Activated T-cell treated with anti-CD3 and anti-CD28 coated beads, Interleukin-2, amount 50 U/mL, for 4 hours (primary cell): ENCODE measurements around the gene CNR1. TPM values are rescaled to one million over a fixed set of nuclear protein-coding genes. Genes with fewer than 3 reads are reported as not detected.

Experiments
- ATAC-seq, 2 donors: fragments of 200-7000 bp; cut with Tn5 transposase; one replicate each; pipeline ENCODE4 v1.10.0; 2021
- DNase-seq: peaks from one replicate; pipeline ENCODE4 v3.0.0-alpha.2; 2020
- H3K27me3 Mint-ChIP-seq: one replicate; pipeline ENCODE4 v1.8.0; 2021; ENCODE audit warnings: low read depth, mixed read lengths
- H3K36me3 Mint-ChIP-seq: one replicate; pipeline ENCODE4 v1.8.0; 2022; ENCODE audit warnings: mixed read lengths; ENCODE audit not compliant: insufficient read depth
- H3K4me1 Mint-ChIP-seq: one replicate; pipeline ENCODE4 v1.8.0; 2021; ENCODE audit warnings: low read depth, mixed read lengths
- H3K4me3 Mint-ChIP-seq: one replicate; pipeline ENCODE4 v1.8.0; 2021; ENCODE audit warnings: mild to moderate bottlenecking, moderate library complexity, mixed read lengths
- H3K9me3 Mint-ChIP-seq: one replicate; pipeline ENCODE4 v1.8.0; 2021; ENCODE audit warnings: mixed read lengths
- total RNA-seq, 3 donors: library from RNA; stranded (reverse); gene quantifications; one replicate each; pipeline ENCODE4 v1.2.1, GENCODE V29; 2021

The CNR1 gene
- total RNA-seq, 3 donors from 2014 or later = 0.10 to 0.63 (median 0.16) TPM

DNA sequence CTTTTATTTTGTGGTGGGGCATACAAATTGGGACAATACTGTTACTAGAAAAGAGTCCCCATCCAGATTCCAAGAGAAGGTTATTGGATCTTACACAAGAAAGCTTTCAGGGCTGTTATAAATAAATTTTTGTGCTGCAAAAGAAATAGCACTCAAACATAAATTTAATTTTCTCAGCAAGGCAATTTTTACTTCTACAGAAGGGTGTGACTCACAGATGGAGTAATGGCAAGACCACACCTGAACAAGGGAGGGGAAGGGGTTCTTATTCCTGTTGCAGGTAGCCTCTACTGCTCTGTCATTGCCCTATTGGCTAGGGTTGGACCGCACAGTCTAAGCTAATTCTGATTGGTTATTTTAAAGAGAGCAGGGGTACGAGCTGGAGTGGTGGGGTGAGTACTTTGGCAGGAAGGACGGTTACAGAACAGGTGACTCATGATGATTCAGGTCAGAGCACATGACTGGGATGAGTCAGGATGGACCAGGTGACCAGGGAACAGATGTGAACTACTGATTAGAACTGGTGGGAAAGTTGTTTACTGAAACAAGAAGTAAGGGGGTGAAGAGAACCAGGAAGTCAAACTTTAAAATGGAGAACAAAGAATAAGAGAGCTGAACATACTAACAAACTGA lies 41.1 kb downstream of the CNR1 start:
- no peaks in the 10 kb centered on the region for H3K36me3 Mint-ChIP-seq
- ATAC-seq (peak in 1 of 2 donors; percentile 43), DNase-seq (no peak)
- H3K4me3 Mint-ChIP-seq = no peak overlapping the region
- no peaks in the 10 kb centered on the region for H3K4me1 Mint-ChIP-seq
- H3K27me3 Mint-ChIP-seq = peaks cover 5% of the 10 kb centered on the region
- H3K9me3 Mint-ChIP-seq = peaks cover 12% of the 10 kb centered on the region

DNA sequence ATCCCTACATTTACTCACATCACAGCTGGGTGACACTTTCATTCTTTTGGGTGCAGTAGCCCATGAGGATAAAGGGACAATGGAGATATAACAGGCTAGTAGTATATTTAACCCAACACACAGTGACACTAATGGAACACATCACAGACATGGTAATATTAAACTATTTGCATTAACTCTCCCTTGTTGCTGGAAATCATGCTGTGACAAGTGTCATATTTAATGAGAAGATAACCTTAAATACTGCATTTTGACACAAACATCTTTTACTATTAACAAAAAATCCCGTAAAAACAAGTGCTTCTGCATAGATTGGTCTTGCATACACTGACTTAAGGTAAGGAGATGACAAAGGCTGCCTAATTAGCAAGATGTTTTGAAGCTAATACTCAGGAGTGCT lies 45.5 kb downstream of the CNR1 start:
- Mint-ChIP-seq H3K36me3 (no peaks in the 10 kb centered on the region), H3K4me3 (no peak overlapping the region), H3K4me1 (no peaks in the 10 kb centered on the region), H3K9me3 (peaks cover 8% of the 10 kb centered on the region), H3K27me3 (peaks cover 14% of the 10 kb centered on the region)
- DNase-seq (no peak), ATAC-seq (no peak)

DNA sequence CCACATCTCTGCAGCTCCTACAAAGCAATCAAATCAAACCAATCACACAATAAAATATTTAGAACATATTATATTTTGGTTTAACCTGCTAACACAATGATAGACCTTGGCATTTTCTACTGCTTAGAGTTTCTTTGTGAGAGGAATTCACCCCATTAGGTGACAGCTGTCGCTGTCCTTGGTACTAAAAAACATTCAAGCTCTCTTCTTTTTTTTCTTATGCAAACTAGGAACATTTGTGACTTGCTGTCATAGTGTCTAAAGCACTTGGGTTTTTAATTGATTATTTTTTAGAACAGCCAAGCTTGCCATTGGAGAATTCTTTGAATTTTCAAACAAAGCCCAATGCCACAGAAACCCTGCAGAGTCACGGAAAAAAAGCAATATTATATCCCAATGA lies 46.4 kb downstream of the CNR1 start:
- H3K4me3 Mint-ChIP-seq = no peak overlapping the region
- no peak for ATAC-seq
- no peaks in the 10 kb centered on the region for H3K4me1 Mint-ChIP-seq
- no peaks in the 10 kb centered on the region for H3K36me3 Mint-ChIP-seq
- no peak for DNase-seq
- H3K27me3 Mint-ChIP-seq = peaks cover 18% of the 10 kb centered on the region
- H3K9me3 Mint-ChIP-seq = peaks cover 3% of the 10 kb centered on the region

DNA sequence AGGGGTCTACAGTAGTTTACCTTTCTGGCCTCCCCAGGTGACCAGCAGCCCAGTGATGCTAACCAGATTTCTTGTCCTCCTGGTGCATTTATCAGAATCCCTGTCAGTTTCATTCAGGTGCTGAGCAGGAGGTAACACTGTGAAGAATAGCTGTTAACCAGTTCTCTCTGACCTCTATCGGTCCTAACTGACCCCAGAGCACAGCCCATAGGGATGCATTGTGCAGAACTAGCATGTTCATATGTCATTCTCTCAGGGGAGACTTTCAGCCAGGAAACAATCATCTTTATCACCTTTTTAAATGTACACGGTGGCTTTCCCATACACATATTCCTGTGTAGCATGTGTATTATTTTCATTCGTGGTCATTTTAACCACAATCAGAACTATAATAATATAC lies 49.9 kb downstream of the CNR1 start:
- Mint-ChIP-seq H3K4me1 (no peaks in the 10 kb centered on the region), H3K27me3 (peaks cover 25% of the 10 kb centered on the region), H3K9me3 (no peaks in the 10 kb centered on the region), H3K4me3 (no peak overlapping the region), H3K36me3 (no peaks in the 10 kb centered on the region)
- ATAC-seq = no peak
- no peak for DNase-seq

DNA sequence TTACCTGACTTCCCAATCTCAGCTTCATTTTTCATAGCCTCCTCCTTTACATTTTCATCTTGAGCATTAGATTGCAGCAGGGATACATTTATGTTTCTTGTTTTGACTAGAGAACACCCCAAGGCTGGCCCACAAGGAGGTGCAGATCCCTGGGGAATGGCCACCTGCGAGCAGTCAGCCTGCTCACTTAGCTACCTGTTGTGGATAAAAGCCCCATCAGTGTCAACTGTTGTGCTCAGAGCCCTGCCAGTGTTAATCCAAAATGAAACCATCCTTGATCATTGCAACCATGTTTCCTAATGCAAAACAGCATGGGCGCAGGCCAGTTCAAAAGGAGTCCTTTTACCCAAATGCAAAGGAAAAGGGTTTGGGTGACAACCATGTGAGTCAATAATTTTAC lies 50.8 kb downstream of the CNR1 start:
- Mint-ChIP-seq H3K4me3 (no peak overlapping the region), H3K27me3 (peaks cover 25% of the 10 kb centered on the region), H3K36me3 (no peaks in the 10 kb centered on the region), H3K9me3 (no peaks in the 10 kb centered on the region), H3K4me1 (no peaks in the 10 kb centered on the region)
- DNase-seq = no peak
- no peak for ATAC-seq

DNA sequence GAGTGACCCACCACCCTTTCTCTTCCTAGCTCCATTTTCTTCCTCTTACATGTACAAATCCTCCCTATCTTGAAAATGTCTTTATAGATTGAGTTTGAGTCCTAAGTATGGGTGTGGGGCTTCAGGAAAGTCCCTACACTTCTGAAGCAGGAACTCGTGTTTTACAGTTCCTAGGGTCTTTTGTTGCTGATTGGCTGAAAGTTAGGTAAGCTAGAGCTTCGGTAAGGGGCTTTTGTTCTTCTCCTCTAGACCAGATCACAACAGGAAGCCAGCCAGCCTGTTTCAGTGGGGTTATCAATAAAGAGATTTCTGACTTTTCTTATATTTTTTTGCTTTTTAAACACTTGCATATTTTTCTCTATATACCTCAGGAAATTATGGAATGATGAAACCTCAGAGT lies 51.3 kb downstream of the CNR1 start:
- ATAC-seq (no peak), DNase-seq (no peak)
- Mint-ChIP-seq H3K27me3 (peaks cover 21% of the 10 kb centered on the region), H3K36me3 (no peaks in the 10 kb centered on the region), H3K4me3 (no peak overlapping the region), H3K4me1 (no peaks in the 10 kb centered on the region), H3K9me3 (no peaks in the 10 kb centered on the region)

DNA sequence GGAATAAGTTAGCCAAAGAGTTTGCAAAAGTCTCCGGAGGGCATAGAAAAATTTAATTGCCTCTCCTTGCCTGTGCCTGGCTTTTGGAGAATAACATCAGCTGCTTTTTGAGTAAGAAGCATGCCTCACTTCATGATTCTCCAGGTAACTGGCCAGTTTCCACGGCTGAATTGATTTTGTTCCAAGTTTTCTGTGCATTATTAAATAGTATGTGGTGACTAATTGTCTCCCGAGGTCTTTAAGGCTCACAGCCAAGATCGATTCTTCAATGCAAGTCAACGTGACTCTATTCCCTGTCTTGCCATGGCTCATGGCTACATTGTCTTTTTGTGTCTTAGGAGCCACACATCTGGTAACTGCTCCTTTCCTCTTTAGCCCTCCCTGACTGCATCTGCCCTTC lies 54.2 kb downstream of the CNR1 start:
- no peak for DNase-seq

DNA sequence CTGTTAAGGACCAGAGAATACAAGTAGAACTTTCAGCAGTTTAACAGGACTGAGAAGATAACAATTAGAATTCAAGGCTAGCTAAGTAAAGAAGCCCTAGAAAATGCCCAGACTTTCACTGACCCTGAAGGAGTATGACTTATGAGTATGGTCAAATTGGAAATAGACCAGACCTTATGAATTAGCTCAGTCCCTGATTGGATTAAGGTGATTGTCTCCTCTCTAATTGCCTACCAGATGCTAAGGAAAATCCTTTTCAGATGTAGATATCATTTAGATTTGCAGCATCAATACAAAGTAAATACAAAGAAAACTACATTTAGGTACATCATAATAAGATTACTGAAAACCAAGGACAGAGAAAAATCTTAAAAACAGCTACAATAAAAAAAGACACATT lies 58.9 kb downstream of the CNR1 start:
- H3K4me1 Mint-ChIP-seq = no peaks in the 10 kb centered on the region
- no peaks in the 10 kb centered on the region for H3K36me3 Mint-ChIP-seq
- no peak overlapping the region for H3K4me3 Mint-ChIP-seq
- H3K9me3 Mint-ChIP-seq = no peaks in the 10 kb centered on the region
- no peak for DNase-seq
- ATAC-seq = no peak
- H3K27me3 Mint-ChIP-seq = peaks cover 4% of the 10 kb centered on the region

More for the DNA sequence above, 54.2 kb downstream of the CNR1 start:
- Mint-ChIP-seq H3K4me3 (no peak overlapping the region), H3K9me3 (no peaks in the 10 kb centered on the region), H3K27me3 (peaks cover 14% of the 10 kb centered on the region), H3K4me1 (no peaks in the 10 kb centered on the region), H3K36me3 (no peaks in the 10 kb centered on the region)
- ATAC-seq = no peak

DNA sequence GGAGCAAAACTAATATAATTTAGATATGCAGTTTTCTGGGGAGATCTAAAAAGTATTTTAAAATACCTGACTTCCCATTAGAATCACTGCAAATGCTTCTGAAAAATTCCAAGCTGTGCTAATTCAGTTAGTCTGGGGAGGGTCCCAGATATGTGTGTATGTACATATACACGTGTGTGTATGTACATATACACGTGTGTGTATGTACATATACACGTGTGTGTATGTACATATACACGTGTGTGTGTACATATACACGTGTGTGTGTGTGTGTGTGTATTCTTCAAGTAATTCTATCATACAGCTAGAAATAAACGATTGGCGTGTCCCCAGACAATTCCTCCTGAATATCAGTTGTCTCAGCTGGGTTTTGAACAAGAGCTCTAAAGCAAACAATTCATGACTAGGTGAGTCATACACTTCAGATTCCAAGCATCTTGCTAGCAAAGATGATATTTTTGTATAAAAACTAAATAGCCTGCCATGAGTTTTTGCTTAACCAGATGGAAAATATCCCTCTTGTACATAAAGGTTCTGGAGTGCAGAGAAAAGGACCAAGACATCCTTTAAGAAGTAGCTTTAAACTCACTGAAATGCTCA lies 60.3 kb downstream of the CNR1 start:
- no peak for ATAC-seq
- no peaks in the 10 kb centered on the region for H3K36me3 Mint-ChIP-seq
- no peak overlapping the region for H3K4me3 Mint-ChIP-seq
- no peaks in the 10 kb centered on the region for H3K4me1 Mint-ChIP-seq
- no peak for DNase-seq
- H3K27me3 Mint-ChIP-seq = peaks cover 2% of the 10 kb centered on the region
- no peaks in the 10 kb centered on the region for H3K9me3 Mint-ChIP-seq

Other genes with a start within 250 kb of the CNR1 start
- gene SPACA1, start 118.5 kb downstream of the CNR1 start, total RNA-seq = not detected